GM12864 (cell line): ENCODE results near the gene CFAP141.
"Not testable (repeated sequence)": the region's sequence is repeated elsewhere in the genome, so short reads cannot be mapped to it uniquely, and the experiment has no call there.

Source experiments
- DNase-seq: peaks from one replicate; pipeline ENCODE4 v3.0.0-alpha.2; 2011; ENCODE audit warnings: low read depth
- H3K4me3 ChIP-seq: 2 replicates; pipeline ENCODE4 v1.5.1; 2011; ENCODE audit warnings: mild to moderate bottlenecking, low read depth, low read length, control low read depth
- TF ChIP-seq, protein P1 (sequence below): IDR thresholded peaks from 2 replicates; pipeline ENCODE4 v1.5.1; 2011; ENCODE audit warnings: low read depth, mild to moderate bottlenecking, moderate library complexity, low read length, control low read depth, inconsistent platforms; ENCODE audit errors: missing control alignments

CFAP141 gene

DNA sequence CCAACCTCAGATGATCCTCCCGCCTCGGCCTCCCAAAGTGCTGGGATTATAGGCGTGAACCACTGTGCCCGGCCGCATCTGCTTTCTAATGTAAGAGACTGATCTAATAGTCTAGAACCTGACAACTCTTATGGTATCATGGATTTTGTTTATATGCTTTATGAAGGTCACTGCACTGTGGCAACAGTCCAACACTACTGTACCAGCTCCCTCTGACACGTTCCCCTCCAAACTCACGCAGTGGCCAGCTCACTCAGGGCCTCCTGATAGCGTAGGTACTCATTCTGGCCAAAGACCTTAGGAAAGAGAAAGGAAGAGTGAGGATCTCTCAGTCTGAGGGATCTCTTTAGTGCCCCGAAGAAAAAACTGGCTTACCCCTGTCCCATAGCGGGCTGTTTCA is 6.0 kb upstream of the CFAP141 start:
- TF ChIP-seq, protein P1, sequence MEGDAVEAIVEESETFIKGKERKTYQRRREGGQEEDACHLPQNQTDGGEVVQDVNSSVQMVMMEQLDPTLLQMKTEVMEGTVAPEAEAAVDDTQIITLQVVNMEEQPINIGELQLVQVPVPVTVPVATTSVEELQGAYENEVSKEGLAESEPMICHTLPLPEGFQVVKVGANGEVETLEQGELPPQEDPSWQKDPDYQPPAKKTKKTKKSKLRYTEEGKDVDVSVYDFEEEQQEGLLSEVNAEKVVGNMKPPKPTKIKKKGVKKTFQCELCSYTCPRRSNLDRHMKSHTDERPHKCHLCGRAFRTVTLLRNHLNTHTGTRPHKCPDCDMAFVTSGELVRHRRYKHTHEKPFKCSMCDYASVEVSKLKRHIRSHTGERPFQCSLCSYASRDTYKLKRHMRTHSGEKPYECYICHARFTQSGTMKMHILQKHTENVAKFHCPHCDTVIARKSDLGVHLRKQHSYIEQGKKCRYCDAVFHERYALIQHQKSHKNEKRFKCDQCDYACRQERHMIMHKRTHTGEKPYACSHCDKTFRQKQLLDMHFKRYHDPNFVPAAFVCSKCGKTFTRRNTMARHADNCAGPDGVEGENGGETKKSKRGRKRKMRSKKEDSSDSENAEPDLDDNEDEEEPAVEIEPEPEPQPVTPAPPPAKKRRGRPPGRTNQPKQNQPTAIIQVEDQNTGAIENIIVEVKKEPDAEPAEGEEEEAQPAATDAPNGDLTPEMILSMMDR: no peak
- H3K4me3 ChIP-seq: no peak overlapping the region
- DNase-seq: no peak

- TF ChIP-seq, protein P1: no peak
- no peak for DNase-seq
- H3K4me3 ChIP-seq: no peak overlapping the region
Measured at GRCh38 chr1:154208677-154209388, 2.7 kb upstream of the CFAP141 start.

DNA sequence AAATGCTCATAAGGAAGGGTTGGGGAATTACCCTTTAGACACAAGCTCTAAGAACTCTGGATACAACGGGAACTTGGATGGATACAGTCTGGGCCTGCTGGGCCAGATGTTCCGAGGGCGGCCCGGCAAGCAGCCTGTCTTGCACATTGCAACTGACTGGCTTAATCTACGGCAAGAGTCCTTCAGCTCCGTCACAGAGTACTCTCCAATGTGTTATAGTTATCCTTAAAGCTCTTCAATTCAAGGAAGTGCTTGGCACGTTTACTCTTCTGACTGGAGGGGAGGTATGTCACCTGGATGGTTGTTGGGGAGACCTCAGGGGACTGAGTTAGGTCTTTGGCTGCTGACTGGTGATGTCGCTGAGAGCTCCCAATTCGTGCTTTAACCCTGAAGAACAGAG is 1.1 kb upstream of the CFAP141 start:
- DNase-seq: no peak
- H3K4me3 ChIP-seq: no peak overlapping the region
- TF ChIP-seq, protein P1: no peak

DNA sequence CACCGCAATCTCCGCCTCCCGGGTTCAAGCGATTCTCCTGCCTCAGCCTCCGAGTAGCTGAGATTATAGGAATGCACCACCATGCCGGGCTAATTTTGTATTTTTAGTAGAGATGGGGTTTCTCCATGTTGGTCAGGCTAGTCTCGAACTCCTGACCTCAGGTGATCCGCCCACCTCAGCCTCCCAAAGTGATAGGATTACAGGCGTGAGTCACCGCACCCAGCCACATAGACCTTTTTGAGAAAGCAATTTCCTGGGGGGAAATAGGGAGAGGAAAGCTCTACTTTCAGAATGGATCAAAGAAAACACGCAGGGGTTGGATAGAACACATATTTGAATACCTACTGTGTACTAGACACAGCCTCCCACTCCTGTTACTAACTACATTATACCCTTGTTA is 355 bp downstream of the CFAP141 start:
- DNase-seq, H3K4me3 ChIP-seq: not testable (repeated sequence)

- TF ChIP-seq, protein P1: no peak
- no peak overlapping the region for H3K4me3 ChIP-seq
- DNase-seq: no peak
Measured at GRCh38 chr1:154199563-154199879, 6.6 kb downstream of the CFAP141 start.

GRCh38 chr1:154198756-154199562 is 7.2 kb downstream of the CFAP141 start:
- DNase-seq: no peak
- no peak overlapping the region for H3K4me3 ChIP-seq
- TF ChIP-seq, protein P1: peak; percentile 60

- TF ChIP-seq, protein P1: no peak
Measured at GRCh38 chr1:154193821-154194220, 12.3 kb downstream of the CFAP141 start.

More at GRCh38 chr1:154193821-154194220, 12.3 kb downstream of the CFAP141 start:
- no peak for DNase-seq
- H3K4me3 ChIP-seq: no peak overlapping the region
